Fibroblast of villous mesenchyme (primary cell): ENCODE results near the gene NRP2. TPM values are rescaled to one million over a fixed set of nuclear protein-coding genes. Genes with fewer than 3 reads are reported as not detected.
A peak's percentile ranks its signal among the peaks of the same experiment; 100 is the strongest.

Source experiments
- DNase-seq: peaks from one replicate; pipeline ENCODE4 v3.0.0-alpha.2; 2010; ENCODE audit warnings: low read depth
- H3K4me3 ChIP-seq: 2 replicates; pipeline ENCODE4 v1.5.1; 2011; ENCODE audit warnings: low read depth, mild to moderate bottlenecking, low read length
- total RNA-seq: library from RNA; depleted of rRNA; stranded (reverse); fragments of >200 nt; gene quantifications from 2 replicates; pipeline ENCODE4 v1.2.3, GENCODE V29; 2012
- TF ChIP-seq, protein P1 (sequence below): IDR thresholded peaks from 2 replicates; pipeline ENCODE4 v1.5.1; 2012; ENCODE audit warnings: low read depth, mild to moderate bottlenecking, low read length; ENCODE audit not compliant: insufficient read depth

The NRP2 gene
- total RNA-seq, 1 donor: 117 TPM

DNA sequence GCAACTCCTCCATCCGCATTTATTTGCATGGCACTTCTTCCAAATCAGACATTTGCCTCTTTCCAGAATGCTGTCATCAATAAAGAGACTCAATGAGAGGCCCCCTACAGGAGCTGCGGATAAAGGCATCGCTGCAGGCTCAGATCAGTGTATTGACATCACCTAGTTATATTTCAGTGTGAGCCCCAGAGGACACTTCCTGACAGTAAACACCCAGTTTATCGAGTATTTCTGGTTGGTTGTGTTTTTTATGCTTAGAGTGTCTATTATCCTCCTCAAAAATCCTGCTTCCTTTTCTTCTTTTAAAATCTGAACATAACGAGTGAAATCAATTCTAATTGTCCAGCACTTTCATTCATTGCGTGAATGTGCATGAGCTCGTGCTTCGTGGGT, 38.8 kb downstream of the NRP2 start:
- DNase-seq: no peak
- no peak overlapping the region for H3K4me3 ChIP-seq
- TF ChIP-seq, protein P1, sequence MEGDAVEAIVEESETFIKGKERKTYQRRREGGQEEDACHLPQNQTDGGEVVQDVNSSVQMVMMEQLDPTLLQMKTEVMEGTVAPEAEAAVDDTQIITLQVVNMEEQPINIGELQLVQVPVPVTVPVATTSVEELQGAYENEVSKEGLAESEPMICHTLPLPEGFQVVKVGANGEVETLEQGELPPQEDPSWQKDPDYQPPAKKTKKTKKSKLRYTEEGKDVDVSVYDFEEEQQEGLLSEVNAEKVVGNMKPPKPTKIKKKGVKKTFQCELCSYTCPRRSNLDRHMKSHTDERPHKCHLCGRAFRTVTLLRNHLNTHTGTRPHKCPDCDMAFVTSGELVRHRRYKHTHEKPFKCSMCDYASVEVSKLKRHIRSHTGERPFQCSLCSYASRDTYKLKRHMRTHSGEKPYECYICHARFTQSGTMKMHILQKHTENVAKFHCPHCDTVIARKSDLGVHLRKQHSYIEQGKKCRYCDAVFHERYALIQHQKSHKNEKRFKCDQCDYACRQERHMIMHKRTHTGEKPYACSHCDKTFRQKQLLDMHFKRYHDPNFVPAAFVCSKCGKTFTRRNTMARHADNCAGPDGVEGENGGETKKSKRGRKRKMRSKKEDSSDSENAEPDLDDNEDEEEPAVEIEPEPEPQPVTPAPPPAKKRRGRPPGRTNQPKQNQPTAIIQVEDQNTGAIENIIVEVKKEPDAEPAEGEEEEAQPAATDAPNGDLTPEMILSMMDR: peak; percentile 41

DNA sequence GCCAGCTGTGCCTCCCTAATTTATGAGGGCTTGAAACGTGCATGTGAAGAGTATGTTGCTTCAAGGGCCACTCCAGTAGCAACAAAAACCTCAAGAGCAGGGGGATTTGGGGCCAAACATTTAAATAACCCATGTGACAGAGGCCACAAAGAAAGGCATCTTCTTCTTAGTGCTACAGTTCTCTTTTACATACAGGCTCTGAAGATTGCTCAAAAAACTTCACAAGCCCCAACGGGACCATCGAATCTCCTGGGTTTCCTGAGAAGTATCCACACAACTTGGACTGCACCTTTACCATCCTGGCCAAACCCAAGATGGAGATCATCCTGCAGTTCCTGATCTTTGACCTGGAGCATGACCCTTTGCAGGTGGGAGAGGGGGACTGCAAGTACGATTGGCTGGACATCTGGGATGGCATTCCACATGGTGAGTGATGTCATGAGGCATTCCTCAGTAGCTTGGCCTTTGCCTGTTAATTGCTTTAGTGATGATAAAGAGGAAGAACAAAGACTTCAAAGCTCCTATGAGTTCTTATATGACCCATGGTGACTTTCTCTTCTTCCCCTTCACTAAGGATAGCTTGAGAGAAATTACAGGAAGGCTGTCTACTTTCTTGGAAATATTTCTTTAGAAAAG, 40.1 kb downstream of the NRP2 start:
- no peak overlapping the region for H3K4me3 ChIP-seq
- no peak for DNase-seq
- TF ChIP-seq, protein P1: no peak

DNA sequence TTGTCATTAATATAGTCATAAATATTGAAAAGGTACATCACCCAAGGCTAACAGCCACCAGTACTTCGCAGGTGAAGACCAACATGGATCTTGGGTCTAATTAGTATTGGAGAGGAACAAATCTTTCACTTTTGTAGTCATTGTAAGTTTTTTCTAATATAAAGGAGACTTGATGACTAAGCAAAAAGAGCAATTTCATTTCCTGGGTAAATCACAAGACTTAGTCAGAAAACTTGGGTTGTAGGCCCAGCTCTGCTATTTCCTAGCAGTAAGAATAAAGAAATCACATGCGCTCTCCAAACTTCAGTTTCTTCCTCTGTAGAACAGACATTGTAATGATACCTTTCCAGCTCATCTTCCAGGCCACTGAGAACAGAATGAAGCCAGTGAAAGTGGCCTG, 40.9 kb downstream of the NRP2 start:
- no peak for DNase-seq
- H3K4me3 ChIP-seq: no peak overlapping the region
- TF ChIP-seq, protein P1: no peak

DNA sequence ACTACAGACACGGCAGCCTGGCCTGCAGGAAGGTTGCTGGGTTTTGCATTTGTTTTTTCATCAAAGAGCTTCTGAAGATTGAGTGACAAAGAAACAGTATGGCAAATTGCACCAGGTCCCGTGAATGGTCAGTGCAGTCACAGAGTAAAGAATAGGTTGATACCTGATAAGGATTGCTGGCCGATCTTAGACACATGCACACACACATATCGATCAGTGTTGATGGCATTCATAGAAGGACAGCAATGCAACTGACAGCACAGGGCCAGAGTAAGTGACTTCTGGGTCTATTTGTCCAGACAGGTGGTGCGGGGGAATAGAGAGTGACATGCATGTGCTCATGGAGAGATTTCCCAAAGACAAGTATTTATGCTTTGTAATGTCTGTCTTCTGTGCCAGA, 42.8 kb downstream of the NRP2 start:
- TF ChIP-seq, protein P1: no peak
- H3K4me3 ChIP-seq: no peak overlapping the region
- no peak for DNase-seq

DNA sequence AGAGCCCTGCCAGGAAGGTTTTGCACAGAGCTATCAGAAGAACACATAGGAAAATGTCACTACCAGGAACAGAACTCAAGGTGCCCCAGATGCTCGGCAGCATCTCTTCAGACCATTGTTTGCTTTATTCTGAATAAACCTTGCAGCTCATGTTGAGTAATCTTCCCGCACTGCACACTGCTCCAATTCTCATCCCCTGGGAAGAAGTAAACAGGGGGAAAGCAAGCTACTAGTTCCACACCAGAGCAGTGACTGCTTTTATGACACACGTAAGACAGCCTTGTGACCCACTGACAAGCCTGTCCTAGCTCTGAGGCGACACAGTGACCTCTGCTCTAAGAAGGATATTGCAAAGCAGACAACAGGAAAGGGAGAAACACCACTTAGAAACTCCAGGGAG, 44.2 kb downstream of the NRP2 start:
- TF ChIP-seq, protein P1: no peak
- H3K4me3 ChIP-seq: no peak overlapping the region
- no peak for DNase-seq

DNA sequence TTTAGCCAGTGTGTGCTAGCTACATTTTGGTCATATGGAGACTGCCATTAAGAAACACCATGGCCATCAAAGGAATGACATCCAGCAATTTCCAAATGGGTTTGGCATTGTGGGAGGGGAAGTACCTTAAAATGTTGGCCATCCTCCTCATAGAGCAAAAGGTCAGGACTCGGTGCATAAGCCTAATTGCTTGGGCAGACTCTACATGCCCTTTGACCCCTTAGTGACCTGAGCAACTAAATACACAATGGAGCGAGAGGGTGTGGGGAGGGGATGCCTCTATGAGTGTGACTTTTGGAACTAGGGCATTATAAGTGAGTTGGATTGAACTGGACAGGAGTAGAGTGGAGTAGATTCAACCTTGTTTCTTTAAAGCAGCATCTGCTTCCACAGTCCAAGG, 44.9 kb downstream of the NRP2 start:
- H3K4me3 ChIP-seq: no peak overlapping the region
- DNase-seq: no peak
- TF ChIP-seq, protein P1: no peak

DNA sequence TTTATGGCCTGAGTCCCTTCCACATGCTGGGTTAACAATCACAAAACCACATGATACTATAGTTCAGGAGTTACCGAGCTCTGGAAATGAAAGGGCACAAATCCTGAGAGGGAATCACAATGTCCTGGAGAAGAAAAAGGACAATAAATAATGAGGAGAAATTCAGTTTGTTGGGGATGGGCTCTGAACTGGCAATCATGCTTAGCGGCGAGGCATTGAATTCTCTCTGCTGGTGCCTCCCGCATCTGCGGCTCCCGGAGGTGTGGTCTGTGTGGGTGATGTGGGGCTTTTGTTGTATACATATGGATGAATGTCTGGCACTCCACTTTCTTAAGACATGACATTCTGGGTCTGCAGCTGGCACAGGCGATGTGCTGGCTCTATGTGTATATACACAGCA, 46.1 kb downstream of the NRP2 start:
- H3K4me3 ChIP-seq: no peak overlapping the region
- DNase-seq: no peak
- TF ChIP-seq, protein P1: no peak
